Measurements from ENCODE around the gene HS3ST3B1. TPM values are rescaled to one million over a fixed set of nuclear protein-coding genes. Genes with fewer than 3 reads are reported as not detected.

The HS3ST3B1 gene
- total and polyA plus RNA-seq, 7 donors: 0.23 to 1.6 (median 0.64) TPM

DNA sequence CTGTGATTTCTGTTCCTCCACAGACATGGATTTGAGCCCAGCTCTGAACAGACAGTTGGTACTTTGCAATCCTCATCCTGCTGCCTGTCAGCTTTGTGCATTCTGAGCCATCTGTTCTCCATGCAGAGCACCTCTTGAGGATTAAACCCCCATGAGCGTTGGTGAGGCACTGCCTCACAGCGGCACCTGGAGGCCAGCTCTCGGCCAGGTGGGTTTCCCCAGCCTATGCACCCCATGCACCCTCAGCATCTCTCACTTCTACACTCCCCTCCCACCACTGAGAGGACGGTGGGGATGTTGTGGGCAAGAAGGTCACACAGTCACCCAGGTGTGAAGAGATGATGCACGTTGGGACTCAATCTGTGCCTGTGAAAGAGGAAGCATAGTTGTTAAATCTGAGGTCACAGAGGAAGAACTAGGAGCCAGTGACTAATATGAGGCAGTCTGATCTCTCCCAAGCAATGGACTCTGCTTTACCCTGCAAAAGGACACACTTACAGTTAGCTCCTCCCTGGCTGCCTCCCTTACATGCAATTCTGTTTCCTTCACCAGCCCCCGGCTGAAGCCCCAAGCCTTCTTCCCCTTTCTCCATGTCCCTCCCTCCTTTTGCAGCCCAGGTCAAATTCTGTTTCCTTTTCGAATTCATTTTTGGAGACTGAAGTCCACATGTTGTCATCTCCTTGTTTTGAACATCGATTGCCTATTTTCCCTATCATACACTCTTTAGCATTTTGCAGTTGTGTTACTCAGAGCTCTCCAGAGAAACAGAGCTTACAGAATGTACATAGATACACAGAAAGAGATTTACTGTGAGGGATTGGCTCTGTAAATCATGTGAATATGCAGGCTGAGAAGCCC is 58.5 kb downstream of the HS3ST3B1 start:
- Histone ChIP-seq H3K4me3 (no peak overlapping the region), H3K4me1 (no peaks in the 10 kb centered on the region), H3K36me3 (ENCODE audit: insufficient read depth in 1 of 2, low read depth in 1 of 2) (no peaks in the 10 kb centered on the region), H3K27me3 (ENCODE audit: insufficient read depth in 3 of 3, low read length in 2 of 3) (peaks cover 0 to 2% (median 0%) of the 10 kb centered on the region in 3 donors), H3K27ac (no peak overlapping the region), H3K9me3 (no peaks in the 10 kb centered on the region)
- ATAC-seq (no peak), DNase-seq (no peak)
- intact Hi-C loops (cut with DNase I): no loop called here
- 50 to 56% (median 51%) methylated on average over 8 of the region's 8 CpGs for WGBS, 3 donors
- TF ChIP-seq, protein P1, sequence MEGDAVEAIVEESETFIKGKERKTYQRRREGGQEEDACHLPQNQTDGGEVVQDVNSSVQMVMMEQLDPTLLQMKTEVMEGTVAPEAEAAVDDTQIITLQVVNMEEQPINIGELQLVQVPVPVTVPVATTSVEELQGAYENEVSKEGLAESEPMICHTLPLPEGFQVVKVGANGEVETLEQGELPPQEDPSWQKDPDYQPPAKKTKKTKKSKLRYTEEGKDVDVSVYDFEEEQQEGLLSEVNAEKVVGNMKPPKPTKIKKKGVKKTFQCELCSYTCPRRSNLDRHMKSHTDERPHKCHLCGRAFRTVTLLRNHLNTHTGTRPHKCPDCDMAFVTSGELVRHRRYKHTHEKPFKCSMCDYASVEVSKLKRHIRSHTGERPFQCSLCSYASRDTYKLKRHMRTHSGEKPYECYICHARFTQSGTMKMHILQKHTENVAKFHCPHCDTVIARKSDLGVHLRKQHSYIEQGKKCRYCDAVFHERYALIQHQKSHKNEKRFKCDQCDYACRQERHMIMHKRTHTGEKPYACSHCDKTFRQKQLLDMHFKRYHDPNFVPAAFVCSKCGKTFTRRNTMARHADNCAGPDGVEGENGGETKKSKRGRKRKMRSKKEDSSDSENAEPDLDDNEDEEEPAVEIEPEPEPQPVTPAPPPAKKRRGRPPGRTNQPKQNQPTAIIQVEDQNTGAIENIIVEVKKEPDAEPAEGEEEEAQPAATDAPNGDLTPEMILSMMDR (IDR thresholded peaks at IDR 0.05): no peak

DNA sequence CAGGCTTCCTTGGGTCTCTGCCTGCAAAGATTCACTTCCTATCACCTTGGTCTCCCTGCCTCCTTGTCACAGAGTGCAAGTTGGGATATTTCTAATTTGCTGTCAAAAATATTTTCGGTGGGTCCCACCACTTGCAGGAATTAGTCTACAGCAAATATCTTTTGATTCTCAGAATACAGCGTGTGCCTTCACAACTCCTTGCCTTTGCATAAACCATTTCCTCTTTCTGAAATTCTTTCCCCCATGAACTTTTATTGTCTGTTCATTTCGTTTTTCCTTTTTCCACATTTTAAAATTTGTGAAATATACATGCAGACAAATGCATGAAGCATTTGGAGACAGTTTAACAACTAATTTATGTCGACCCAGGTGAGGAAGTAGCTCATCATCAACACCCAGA is 60.0 kb downstream of the HS3ST3B1 start:
- 71 to 73% (median 73%) methylated on average over 4 of the region's 4 CpGs for WGBS, 3 donors
- H3K27ac ChIP-seq: no peak overlapping the region
- ATAC-seq (no peak), DNase-seq (no peak)
- peaks cover 0 to 2% (median 0%) of the 10 kb centered on the region in 3 donors for H3K27me3 ChIP-seq (ENCODE audit: insufficient read depth in 3 of 3, low read length in 2 of 3)
- no peak overlapping the region for H3K4me3 ChIP-seq
- intact Hi-C loops (cut with DNase I): no loop called here
- H3K9me3 ChIP-seq: no peaks in the 10 kb centered on the region
- no peaks in the 10 kb centered on the region for H3K4me1 ChIP-seq
- TF ChIP-seq, protein P1 (IDR thresholded peaks at IDR 0.05): no peak
- no peaks in the 10 kb centered on the region for H3K36me3 ChIP-seq (ENCODE audit: insufficient read depth in 1 of 2, low read depth in 1 of 2)

DNA sequence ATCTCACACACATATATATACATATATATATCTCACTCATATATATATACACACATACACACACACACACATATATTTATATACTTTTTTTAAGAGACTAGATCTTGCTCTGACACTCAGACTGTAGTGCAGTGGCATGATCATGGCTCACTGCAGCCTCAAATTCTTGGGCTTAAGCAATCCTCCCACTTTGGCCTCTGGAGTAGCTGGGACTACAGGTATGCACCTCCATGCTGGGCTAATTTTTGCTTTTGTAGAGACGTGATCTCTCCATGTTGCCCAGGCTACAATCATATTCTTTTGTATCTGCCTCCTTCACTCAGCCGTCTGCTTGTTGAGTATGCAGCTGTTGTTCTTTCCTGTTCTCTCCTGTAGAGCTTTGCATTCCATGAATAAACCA is 60.6 kb downstream of the HS3ST3B1 start:
- no peak for ATAC-seq
- TF ChIP-seq, protein P1 (IDR thresholded peaks at IDR 0.05): no peak
- Histone ChIP-seq H3K36me3 (ENCODE audit: insufficient read depth in 1 of 2, low read depth in 1 of 2) (no peaks in the 10 kb centered on the region), H3K27me3 (ENCODE audit: insufficient read depth in 3 of 3, low read length in 2 of 3) (peaks cover 0 to 2% (median 0%) of the 10 kb centered on the region in 3 donors), H3K27ac (no peak overlapping the region), H3K9me3 (no peaks in the 10 kb centered on the region), H3K4me1 (no peaks in the 10 kb centered on the region), H3K4me3 (no peak overlapping the region)
- 43 to 63% (median 43%) methylated on average over 2 of the region's 2 CpGs for WGBS, 3 donors
- DNase-seq: no peak
- intact Hi-C loops (cut with DNase I): no loop called here

GRCh38 chr17:14361945-14362508 is 61.1 kb downstream of the HS3ST3B1 start:
- Histone ChIP-seq H3K4me3 (no peak overlapping the region), H3K27ac (no peak overlapping the region), H3K9me3 (no peaks in the 10 kb centered on the region), H3K4me1 (no peaks in the 10 kb centered on the region), H3K36me3 (ENCODE audit: insufficient read depth in 1 of 2, low read depth in 1 of 2) (no peaks in the 10 kb centered on the region), H3K27me3 (ENCODE audit: insufficient read depth in 3 of 3, low read length in 2 of 3) (peaks cover 0 to 2% (median 0%) of the 10 kb centered on the region in 3 donors)
- intact Hi-C loops (cut with DNase I): no loop called here
- ATAC-seq: no peak
- WGBS, 3 donors: 73 to 80% (median 74%) methylated on average over 2 of the region's 2 CpGs
- TF ChIP-seq, protein P1 (IDR thresholded peaks at IDR 0.05): no peak
- DNase-seq: no peak
